ENCODE measurements around the gene UBAP1. TPM values are rescaled to one million over a fixed set of nuclear protein-coding genes. Genes with fewer than 3 reads are reported as not detected.

Gene UBAP1
- total and polyA plus RNA-seq, 5 donors, result 31.2 to 51.1 (median 46.3) TPM

- WGBS, result 57% methylated on average over 2 of the region's 2 CpGs
- no peak for ATAC-seq
- intact Hi-C loops (cut with DNase I), result loop anchor here (5.0 to 10.0 kb wide), 7 partner anchors 46 to 326 kb away; partner anchors contain the start of genes DCAF12 (in 1 of the 4) and UBAP1 (in 1 of the 4)
These were observed 71.9 kb downstream of the UBAP1 start for GRCh38 chr9:34250721-34251120.

GRCh38 chr9:34252016-34252415 lies 73.2 kb downstream of the UBAP1 start:
- Histone ChIP-seq H3K9me3 (ENCODE audit: control insufficient read depth, low read length) (no peaks in the 10 kb centered on the region), H3K27ac (ENCODE audit: low read length) (no peak overlapping the region), H3K4me1 (ENCODE audit: control insufficient read depth, insufficient read depth, low read length) (peaks cover 27% of the 10 kb centered on the region), H3K27me3 (ENCODE audit: control insufficient read depth, insufficient read depth) (no peaks in the 10 kb centered on the region), H3K4me3 (ENCODE audit: low read length) (no peak overlapping the region)
- DNase-seq (peak in 1 of 3 donors; percentile 41), ATAC-seq (peak; percentile 17 to 59)
- intact Hi-C loops (cut with DNase I), result loop anchor here (5.0 to 10.0 kb wide), 7 partner anchors 47 to 327 kb away; partner anchors contain the start of genes DCAF12 (in 1 of the 4) and UBAP1 (in 1 of the 4)

More at GRCh38 chr9:34250721-34251120, 71.9 kb downstream of the UBAP1 start:
- H3K9me3 ChIP-seq (ENCODE audit: control insufficient read depth, low read length), result no peaks in the 10 kb centered on the region
- no peaks in the 10 kb centered on the region for H3K27me3 ChIP-seq (ENCODE audit: control insufficient read depth, insufficient read depth)
- H3K4me3 ChIP-seq (ENCODE audit: low read length), result no peak overlapping the region
- no peak for DNase-seq
- no peak overlapping the region for H3K27ac ChIP-seq (ENCODE audit: low read length)
- H3K4me1 ChIP-seq (ENCODE audit: control insufficient read depth, insufficient read depth, low read length), result peaks cover 30% of the 10 kb centered on the region

GRCh38 chr9:34252670-34253459 lies 74.0 kb downstream of the UBAP1 start:
- 35% methylated on average over 10 of the region's 10 CpGs for WGBS
- peak; percentile 37 to 71 for ATAC-seq
- DNase-seq, result peak; percentile 69 to 83 (median 81)
- Histone ChIP-seq H3K9me3 (ENCODE audit: control insufficient read depth, low read length) (no peaks in the 10 kb centered on the region), H3K4me1 (ENCODE audit: control insufficient read depth, insufficient read depth, low read length) (peaks cover 27% of the 10 kb centered on the region), H3K27me3 (ENCODE audit: control insufficient read depth, insufficient read depth) (no peaks in the 10 kb centered on the region), H3K27ac (ENCODE audit: low read length) (peak overlapping the region; percentile 88), H3K4me3 (ENCODE audit: low read length) (no peak overlapping the region)
- intact Hi-C loops (cut with DNase I), result loop anchor here (5.0 to 10.0 kb wide), 7 partner anchors 48 to 328 kb away; partner anchors contain the start of genes DCAF12 (in 1 of the 4) and UBAP1 (in 1 of the 4)

- intact Hi-C loops (cut with DNase I), result loop anchor here (5.0 to 10.0 kb wide), 7 partner anchors 49 to 329 kb away; partner anchors contain the start of genes DCAF12 (in 1 of the 4) and UBAP1 (in 1 of the 4)
- peak; percentile 71 to 72 for ATAC-seq
- H3K27me3 ChIP-seq (ENCODE audit: control insufficient read depth, insufficient read depth), result no peaks in the 10 kb centered on the region
- WGBS, result 38% methylated on average over 3 of the region's 3 CpGs
- peaks cover 26% of the 10 kb centered on the region for H3K4me1 ChIP-seq (ENCODE audit: control insufficient read depth, insufficient read depth, low read length)
- peak; percentile 49 to 80 (median 80) for DNase-seq
- H3K27ac ChIP-seq (ENCODE audit: low read length), result peak overlapping the region; percentile 88
- H3K4me3 ChIP-seq (ENCODE audit: low read length), result no peak overlapping the region
- H3K9me3 ChIP-seq (ENCODE audit: control insufficient read depth, low read length), result no peaks in the 10 kb centered on the region
These were observed 74.6 kb downstream of the UBAP1 start for GRCh38 chr9:34253460-34253837.

GRCh38 chr9:34254141-34254913 lies 75.5 kb downstream of the UBAP1 start:
- 45% methylated on average over 16 of the region's 16 CpGs for WGBS
- peak; percentile 50 to 80 (median 60) for DNase-seq
- ATAC-seq, result peak; percentile 2 to 35
- Histone ChIP-seq H3K4me3 (ENCODE audit: low read length) (no peak overlapping the region), H3K9me3 (ENCODE audit: control insufficient read depth, low read length) (no peaks in the 10 kb centered on the region), H3K27me3 (ENCODE audit: control insufficient read depth, insufficient read depth) (no peaks in the 10 kb centered on the region), H3K4me1 (ENCODE audit: control insufficient read depth, insufficient read depth, low read length) (peaks cover 22% of the 10 kb centered on the region), H3K27ac (ENCODE audit: low read length) (peak overlapping the region; percentile 88)
- intact Hi-C loops (cut with DNase I), result loop anchor here (5.0 to 10.0 kb wide), 7 partner anchors 50 to 330 kb away; partner anchors contain the start of genes DCAF12 (in 1 of the 4) and UBAP1 (in 1 of the 4)

- no peak overlapping the region for H3K4me3 ChIP-seq (ENCODE audit: low read length)
- 75% methylated on average over 10 of the region's 10 CpGs for WGBS
- H3K9me3 ChIP-seq (ENCODE audit: control insufficient read depth, low read length), result no peaks in the 10 kb centered on the region
- ATAC-seq (no peak), DNase-seq (no peak)
- H3K27ac ChIP-seq (ENCODE audit: low read length), result peak overlapping the region; percentile 32
- no peaks in the 10 kb centered on the region for H3K27me3 ChIP-seq (ENCODE audit: control insufficient read depth, insufficient read depth)
- intact Hi-C loops (cut with DNase I), result loop anchor here (5.0 to 10.0 kb wide), 7 partner anchors 50 to 330 kb away; partner anchors contain the start of genes DCAF12 (in 1 of the 4) and UBAP1 (in 1 of the 4)
- peaks cover 22% of the 10 kb centered on the region for H3K4me1 ChIP-seq (ENCODE audit: control insufficient read depth, insufficient read depth, low read length)
These were observed 76.4 kb downstream of the UBAP1 start for GRCh38 chr9:34254966-34255825.

- H3K9me3 ChIP-seq (ENCODE audit: control insufficient read depth, low read length), result no peaks in the 10 kb centered on the region
- no peak for DNase-seq
- no peak for ATAC-seq
- H3K27ac ChIP-seq (ENCODE audit: low read length), result peak overlapping the region; percentile 19
- H3K27me3 ChIP-seq (ENCODE audit: control insufficient read depth, insufficient read depth), result no peaks in the 10 kb centered on the region
- intact Hi-C loops (cut with DNase I), result loop anchor here (10.0 kb wide), 6 partner anchors 51 to 331 kb away; partner anchors contain the start of genes DCAF12 (in 1 of the 4) and UBAP1 (in 1 of the 4)
- H3K4me1 ChIP-seq (ENCODE audit: control insufficient read depth, insufficient read depth, low read length), result peaks cover 20% of the 10 kb centered on the region
- no peak overlapping the region for H3K4me3 ChIP-seq (ENCODE audit: low read length)
- 76% methylated on average over 6 of the region's 6 CpGs for WGBS
These were observed 77.3 kb downstream of the UBAP1 start for GRCh38 chr9:34256104-34256503.

- Histone ChIP-seq H3K4me3 (ENCODE audit: low read length) (no peak overlapping the region), H3K27me3 (ENCODE audit: control insufficient read depth, insufficient read depth) (no peaks in the 10 kb centered on the region), H3K4me1 (ENCODE audit: control insufficient read depth, insufficient read depth, low read length) (peaks cover 20% of the 10 kb centered on the region), H3K9me3 (ENCODE audit: control insufficient read depth, low read length) (no peaks in the 10 kb centered on the region), H3K27ac (ENCODE audit: low read length) (no peak overlapping the region)
- ATAC-seq (peak in 1 of 2 donors; percentile 16), DNase-seq (peak in 2 of 3 donors; percentile 56 to 83)
- WGBS, result 71% methylated on average over 11 of the region's 11 CpGs
- intact Hi-C loops (cut with DNase I), result loop anchor here (10.0 kb wide), 6 partner anchors 52 to 332 kb away; partner anchors contain the start of genes DCAF12 (in 1 of the 4) and UBAP1 (in 1 of the 4)
These were observed 78.2 kb downstream of the UBAP1 start for GRCh38 chr9:34256987-34257585.

GRCh38 chr9:34259315-34259714 lies 80.5 kb downstream of the UBAP1 start:
- DNase-seq, result no peak
- H3K27me3 ChIP-seq (ENCODE audit: control insufficient read depth, insufficient read depth), result no peaks in the 10 kb centered on the region
- H3K4me1 ChIP-seq (ENCODE audit: control insufficient read depth, insufficient read depth, low read length), result peaks cover 9% of the 10 kb centered on the region
- no peak for ATAC-seq
- no peak overlapping the region for H3K4me3 ChIP-seq (ENCODE audit: low read length)
- no peaks in the 10 kb centered on the region for H3K9me3 ChIP-seq (ENCODE audit: control insufficient read depth, low read length)
- intact Hi-C loops (cut with DNase I), result loop anchor here (10.0 kb wide), 6 partner anchors 55 to 335 kb away; partner anchors contain the start of genes DCAF12 (in 1 of the 4) and UBAP1 (in 1 of the 4)
- 88% methylated on average over 10 of the region's 10 CpGs for WGBS
- peak overlapping the region; percentile 56 for H3K27ac ChIP-seq (ENCODE audit: low read length)
